K562 (cell line): Measurements from ENCODE around the gene GALNT17. TPM values are rescaled to one million over a fixed set of nuclear protein-coding genes. Genes with fewer than 3 reads are reported as not detected.

Experiments
- CBFA2T3 ChIP-seq: fragments of 450-650 bp; IDR thresholded peaks from 2 replicates; pipeline ENCODE4 v1.6.1; 2017
- CBX8 ChIP-seq: fragments of 200-600 bp; sonication (generic); IDR thresholded peaks from 2 replicates; pipeline ENCODE4 v1.6.1; 2012; ENCODE audit warnings: borderline replicate concordance, mixed run types, low read depth, mild to moderate bottlenecking, moderate library complexity, mixed read lengths, low read length, control low read depth, inconsistent platforms; ENCODE audit not compliant: poor library complexity, severe bottlenecking; ENCODE audit errors: extremely low read depth
- DEAF1 ChIP-seq: fragments of 450-650 bp; formaldehyde crosslinking; IDR thresholded peaks from 2 replicates; pipeline ENCODE4 v1.4.0; 2020; ENCODE audit warnings: mild to moderate bottlenecking, moderate library complexity
- HBP1 ChIP-seq: fragments of 450-650 bp; formaldehyde crosslinking; IDR thresholded peaks from 2 replicates; pipeline ENCODE4 v1.4.0; 2022; ENCODE audit warnings: missing genetic modification characterization
- MTA3 ChIP-seq: fragments of 450-650 bp; formaldehyde crosslinking; IDR thresholded peaks from 2 replicates; pipeline ENCODE4 v1.6.1; 2017; ENCODE audit warnings: mild to moderate bottlenecking, borderline replicate concordance
- NR1H2 ChIP-seq: sonication (generic); formaldehyde crosslinking; IDR thresholded peaks from 2 replicates; pipeline ENCODE4 v1.4.0; 2020; ENCODE audit warnings: mild to moderate bottlenecking, missing genetic modification reagents
- POLR2B ChIP-seq: fragments of 450-650 bp; IDR thresholded peaks from 2 replicates; pipeline ENCODE4 v1.6.1; 2018; ENCODE audit warnings: low read depth; ENCODE audit not compliant: partially characterized antibody
- PTBP1 ChIP-seq: fragments of 200-400 bp; formaldehyde crosslinking; IDR thresholded peaks from 2 replicates; pipeline ENCODE4 v1.6.1; 2017; ENCODE audit warnings: low read depth, low read length
- PTTG1 ChIP-seq: fragments of 450-650 bp; IDR thresholded peaks from 2 replicates; pipeline ENCODE4 v1.6.1; 2016; ENCODE audit warnings: low read depth, mild to moderate bottlenecking, missing genetic modification characterization, missing compliant biosample characterization
- REST ChIP-seq, 2 experiments: fragments of 450-650 bp; formaldehyde crosslinking in 1 of 2; IDR thresholded peaks; 2 replicates each; pipeline versions ENCODE4 v1.4.0 to v1.6.1; 2014 to 2020; ENCODE audit warnings: mild to moderate bottlenecking in 2 of 2, borderline replicate concordance in 1 of 2, low read depth in 1 of 2
- SIX5 ChIP-seq, 2 experiments: IDR thresholded peaks; 2 replicates each; pipeline ENCODE4 v1.6.1; 2011; ENCODE audit warnings: low read length in 2 of 2, borderline replicate concordance in 1 of 2, low read depth in 1 of 2, mild to moderate bottlenecking in 1 of 2, moderate library complexity in 1 of 2; ENCODE audit not compliant: insufficient read depth in 1 of 2
- TAL1 ChIP-seq: fragments of 450-650 bp; IDR thresholded peaks from 2 replicates; pipeline ENCODE4 v1.6.1; 2016; ENCODE audit warnings: mild to moderate bottlenecking
- XRCC4 ChIP-seq: IDR thresholded peaks from one replicate; pipeline ENCODE4 v1.6.1; 2011; ENCODE audit not compliant: insufficient read depth, insufficient read length; ENCODE audit errors: extremely low read depth
- ZBTB5 ChIP-seq: fragments of 450-650 bp; IDR thresholded peaks from 2 replicates; pipeline ENCODE4 v1.6.1; 2017; ENCODE audit warnings: antibody characterized with exemption
- ZFP1 ChIP-seq: fragments of 450-650 bp; formaldehyde crosslinking; IDR thresholded peaks from 2 replicates; pipeline ENCODE4 v1.4.0; 2020; ENCODE audit warnings: mild to moderate bottlenecking, mixed read lengths
- polyA plus RNA-seq, 8 experiments: library from polyadenylated mRNA; depleted of rRNA in 4 of 8; stranded (reverse) in 5 of 8; unstranded in 3 of 8; fragments of >200 nt; fragmentation: Nextera tagmentation in 2 of 8; fragmentation: Illumina TruSeq in 1 of 8; extraction: Ambion mirVana in 2 of 8; extraction: Trizol in 1 of 8; gene quantifications; 2 replicates each; pipeline versions ENCODE4 v1.2.1 to v1.2.3, GENCODE V29; 2011 to 2014; ENCODE audit warnings: inconsistent platforms in 1 of 8, missing spikeins in 1 of 8
- total RNA-seq, 7 experiments: library from RNA; depleted of rRNA in 6 of 7; stranded (reverse); fragments of >200 nt in 6 of 7; fragmentation: Illumina TruSeq in 2 of 7; extraction: Trizol in 2 of 7; gene quantifications; 2 replicates each; pipeline versions ENCODE4 v1.2.1 to v1.2.3, GENCODE V29; 2011 to 2021; ENCODE audit warnings: low replicate concordance in 1 of 7

GALNT17 gene
- total and polyA plus RNA-seq, 9 of the 15 experiments (the other 6 are each of a cell fraction or from before 2014, with no cell fraction given), result not detected

GRCh38 chr7:71220210-71220695 lies 88.3 kb downstream of the GALNT17 start (continued):
- TF ChIP-seq ZBTB5 (no peak), CBX8 (no peak), PTTG1 (tag) (no peak), PTBP1 (no peak), TAL1 (peak; percentile 68), DEAF1 (no peak), ZFP1 (no peak), XRCC4 (no peak), REST (IDR thresholded peaks at IDR 0.05; ENCODE audit: borderline replicate concordance) (no peak), REST (CRISPR knock-in tag; IDR thresholded peaks at IDR 0.05; ENCODE audit: low read depth) (no peak), NR1H2 (CRISPR knock-in tag) (no peak), SIX5 (IDR thresholded peaks at IDR 0.05; ENCODE audit: borderline replicate concordance in 1 of 2, insufficient read depth in 1 of 2, low read depth in 1 of 2, low read length in 2 of 2) (no peak), MTA3 (no peak), HBP1 (CRISPR knock-in tag) (no peak), CBFA2T3 (peak; percentile 76), POLR2B (no peak)
